C4-2B (cell line): ENCODE data around the gene VASH2.

ENCODE experiments used
- ZFX ChIP-seq: fragments of 450-650 bp; IDR thresholded peaks from 2 replicates; pipeline ENCODE4 v1.6.1; 2017
- TF ChIP-seq, protein P1 (sequence below): fragments of 450-650 bp; conservative IDR thresholded peaks from 2 replicates; pipeline ENCODE4 v1.5.1; 2017; ENCODE audit warnings: mild to moderate bottlenecking

DNA sequence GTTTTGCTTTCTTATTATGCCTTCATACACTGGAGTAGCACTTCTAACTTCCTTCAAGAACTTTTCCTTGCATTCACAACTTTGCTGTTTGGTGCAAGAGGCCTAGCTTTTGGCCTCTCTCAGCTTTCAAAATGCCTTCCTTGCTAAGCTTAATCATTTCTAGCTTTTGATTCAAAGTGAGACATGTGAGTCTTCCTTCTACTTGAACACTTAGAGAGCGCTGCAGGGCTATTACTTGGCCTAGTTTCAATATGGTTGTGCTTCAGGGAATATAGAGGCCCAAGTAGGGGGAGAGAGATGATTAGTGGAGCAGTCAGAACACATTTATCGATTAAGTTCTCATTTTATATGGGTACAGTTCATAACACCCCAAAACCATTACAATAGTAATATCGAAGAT, 52.9 kb downstream of the VASH2 start:
- TF ChIP-seq, protein P1, sequence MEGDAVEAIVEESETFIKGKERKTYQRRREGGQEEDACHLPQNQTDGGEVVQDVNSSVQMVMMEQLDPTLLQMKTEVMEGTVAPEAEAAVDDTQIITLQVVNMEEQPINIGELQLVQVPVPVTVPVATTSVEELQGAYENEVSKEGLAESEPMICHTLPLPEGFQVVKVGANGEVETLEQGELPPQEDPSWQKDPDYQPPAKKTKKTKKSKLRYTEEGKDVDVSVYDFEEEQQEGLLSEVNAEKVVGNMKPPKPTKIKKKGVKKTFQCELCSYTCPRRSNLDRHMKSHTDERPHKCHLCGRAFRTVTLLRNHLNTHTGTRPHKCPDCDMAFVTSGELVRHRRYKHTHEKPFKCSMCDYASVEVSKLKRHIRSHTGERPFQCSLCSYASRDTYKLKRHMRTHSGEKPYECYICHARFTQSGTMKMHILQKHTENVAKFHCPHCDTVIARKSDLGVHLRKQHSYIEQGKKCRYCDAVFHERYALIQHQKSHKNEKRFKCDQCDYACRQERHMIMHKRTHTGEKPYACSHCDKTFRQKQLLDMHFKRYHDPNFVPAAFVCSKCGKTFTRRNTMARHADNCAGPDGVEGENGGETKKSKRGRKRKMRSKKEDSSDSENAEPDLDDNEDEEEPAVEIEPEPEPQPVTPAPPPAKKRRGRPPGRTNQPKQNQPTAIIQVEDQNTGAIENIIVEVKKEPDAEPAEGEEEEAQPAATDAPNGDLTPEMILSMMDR = no peak
- TF ChIP-seq ZFX = no peak
